Activated CD4-positive, alpha-beta T cell treated with anti-CD3 and anti-CD28 coated beads, Interleukin-2, amount 10 ng/mL, durations not matched to agents 7 days and 5 days (primary cell): Measurements from ENCODE around the gene BTBD7. TPM values are rescaled to one million over a fixed set of nuclear protein-coding genes. Genes with fewer than 3 reads are reported as not detected.

ENCODE experiments used
- CTCF ChIA-PET: fragments of 350-600 bp; sonication (Branson Sonifier 250); formaldehyde crosslinking; loops from one replicate; lab custom pipeline; 2021; ENCODE audit warnings: antibody characterized with exemption; lab: Charles Lee
- POLR2A ChIA-PET: fragments of 350-600 bp; sonication (Branson Sonifier 250); formaldehyde crosslinking; loops from one replicate; lab custom pipeline; 2021; ENCODE audit warnings: antibody characterized with exemption; lab: Charles Lee
- DNase-seq: peaks from one replicate; pipeline ENCODE4 v3.0.0-alpha.2; 2020
- H3K27ac Mint-ChIP-seq: one replicate; pipeline ENCODE4 v1.8.0; 2021; ENCODE audit warnings: mild to moderate bottlenecking, moderate library complexity, mixed read lengths
- H3K27me3 Mint-ChIP-seq: one replicate; pipeline ENCODE4 v1.8.0; 2021; ENCODE audit warnings: mixed read lengths
- H3K36me3 Mint-ChIP-seq: one replicate; pipeline ENCODE4 v1.8.0; 2021; ENCODE audit warnings: low read depth, mixed read lengths
- H3K4me1 Mint-ChIP-seq: one replicate; pipeline ENCODE4 v1.8.0; 2021; ENCODE audit warnings: mixed read lengths
- H3K4me3 Mint-ChIP-seq: one replicate; pipeline ENCODE4 v1.8.0; 2021; ENCODE audit warnings: mild to moderate bottlenecking, moderate library complexity, mixed read lengths
- H3K9me3 Mint-ChIP-seq: one replicate; pipeline ENCODE4 v1.8.0; 2021; ENCODE audit warnings: mixed read lengths
- total RNA-seq, 2 experiments: library from RNA; stranded (reverse); gene quantifications; one replicate each; pipeline ENCODE4 v1.2.3, GENCODE V29; 2021

Gene BTBD7
- total RNA-seq, 2 experiments from 2014 or later, result 14.1 to 15.6 TPM

DNA sequence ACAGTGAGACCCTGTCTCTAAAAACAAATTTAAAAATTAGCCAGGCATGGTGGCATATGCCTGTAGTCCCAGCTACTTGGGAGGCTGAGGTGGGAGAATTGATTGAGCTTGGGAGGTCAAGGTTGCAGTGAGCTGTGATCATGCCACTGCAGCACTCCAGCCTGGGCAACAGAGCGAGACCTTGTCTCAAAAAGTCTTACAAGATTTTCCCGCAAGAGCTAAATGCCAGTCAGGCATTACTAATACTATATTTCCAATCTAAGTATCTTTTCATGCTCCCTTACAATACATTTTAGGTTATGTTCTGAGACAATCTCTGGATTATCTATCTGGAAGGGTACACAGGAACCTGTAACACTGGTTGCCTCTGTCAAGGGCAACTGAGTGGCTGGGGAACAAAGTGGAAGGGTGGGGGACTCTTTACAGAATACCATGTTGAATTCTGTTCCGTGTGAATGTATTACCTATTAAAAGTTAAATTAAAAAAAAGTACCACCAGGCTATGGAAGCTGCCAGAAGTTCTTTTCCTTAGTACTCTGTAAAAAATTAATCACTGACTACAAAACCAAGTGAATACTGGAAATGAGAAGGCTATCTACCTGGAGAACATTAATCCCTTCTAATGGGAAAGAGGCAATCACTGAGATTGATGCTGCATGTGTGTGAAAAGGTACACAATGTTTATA lies 56.7 kb downstream of the BTBD7 start:
- DNase-seq, result no peak
- CTCF ChIA-PET, result interaction anchor here (2.1 kb wide), 1 partner anchor 9 kb away, joined by 7 read pairs; no protein-coding TSS in a partner anchor
- Mint-ChIP-seq H3K9me3 (no peaks in the 10 kb centered on the region), H3K27me3 (no peaks in the 10 kb centered on the region), H3K36me3 (peaks cover 3% of the 10 kb centered on the region), H3K27ac (no peak overlapping the region), H3K4me3 (no peak overlapping the region), H3K4me1 (no peaks in the 10 kb centered on the region)
- POLR2A ChIA-PET, result no interaction called here

DNA sequence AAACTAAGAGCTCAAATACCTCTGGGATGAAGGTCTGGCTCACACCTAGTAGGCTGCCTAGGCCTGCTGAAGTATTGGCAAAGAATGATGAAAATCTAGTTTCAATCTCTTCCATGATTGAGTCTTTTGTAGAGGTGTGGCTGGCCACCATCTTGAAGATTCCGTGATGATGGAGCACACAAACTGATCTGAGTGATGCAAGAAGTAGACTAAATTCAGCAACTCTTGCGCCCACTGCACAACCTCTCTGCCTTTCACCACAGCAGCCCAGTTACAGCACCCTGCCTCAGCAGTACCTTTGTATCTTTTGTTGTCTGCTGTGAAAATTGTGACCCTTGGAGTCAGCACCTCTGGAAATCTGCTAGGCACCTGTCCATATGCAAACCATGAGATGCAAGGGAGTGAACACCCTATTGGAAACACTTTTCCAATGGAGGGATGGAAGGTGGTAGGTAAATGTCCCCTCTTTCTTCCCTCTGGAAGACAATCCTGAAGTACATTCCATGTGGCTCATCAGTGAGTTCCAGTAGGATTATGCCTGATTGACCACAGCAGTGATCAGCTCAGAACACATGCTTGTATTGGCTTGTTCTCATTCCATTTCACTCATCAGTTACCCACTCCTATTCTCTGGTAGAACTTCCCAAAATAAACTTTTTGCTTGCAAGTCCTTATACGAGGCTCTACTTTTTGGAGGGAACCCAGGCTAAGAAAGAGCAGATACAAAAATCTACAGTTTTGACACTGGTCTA lies 58.6 kb downstream of the BTBD7 start:
- no peak overlapping the region for H3K4me3 Mint-ChIP-seq
- ChIA-PET POLR2A (no interaction called here), CTCF (no interaction called here)
- H3K27ac Mint-ChIP-seq, result no peak overlapping the region
- DNase-seq, result no peak
- H3K9me3 Mint-ChIP-seq, result no peaks in the 10 kb centered on the region
- no peaks in the 10 kb centered on the region for H3K4me1 Mint-ChIP-seq
- H3K36me3 Mint-ChIP-seq, result peaks cover 3% of the 10 kb centered on the region
- H3K27me3 Mint-ChIP-seq, result no peaks in the 10 kb centered on the region

DNA sequence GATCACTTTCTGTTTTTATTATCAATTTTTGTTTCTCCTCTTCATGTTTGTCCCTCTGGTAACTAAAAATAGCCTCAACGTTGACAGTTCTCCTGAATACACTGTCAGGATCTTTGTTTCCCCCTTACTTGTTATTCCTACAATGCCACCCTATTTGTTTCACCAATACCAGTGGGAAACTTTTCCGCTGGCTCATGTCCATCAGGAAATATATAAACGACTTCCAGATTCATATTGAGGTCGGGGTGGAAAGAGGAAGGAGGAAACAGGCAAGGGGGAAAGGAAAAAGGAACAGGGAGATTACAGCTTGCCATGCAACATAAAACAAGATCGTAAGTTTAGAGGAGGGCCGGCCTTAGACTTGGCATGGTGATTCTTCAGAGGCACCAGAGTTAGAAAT lies 61.7 kb downstream of the BTBD7 start:
- Mint-ChIP-seq H3K4me3 (no peak overlapping the region), H3K27me3 (no peaks in the 10 kb centered on the region), H3K36me3 (peaks cover 3% of the 10 kb centered on the region), H3K9me3 (no peaks in the 10 kb centered on the region), H3K27ac (no peak overlapping the region), H3K4me1 (no peaks in the 10 kb centered on the region)
- DNase-seq, result no peak
- ChIA-PET CTCF (interaction anchor here (1.4 to 1.8 kb wide), 2 partner anchors 8 to 12 kb away, joined by 4 to 6 read pairs; no protein-coding TSS in a partner anchor), POLR2A (no interaction called here)

DNA sequence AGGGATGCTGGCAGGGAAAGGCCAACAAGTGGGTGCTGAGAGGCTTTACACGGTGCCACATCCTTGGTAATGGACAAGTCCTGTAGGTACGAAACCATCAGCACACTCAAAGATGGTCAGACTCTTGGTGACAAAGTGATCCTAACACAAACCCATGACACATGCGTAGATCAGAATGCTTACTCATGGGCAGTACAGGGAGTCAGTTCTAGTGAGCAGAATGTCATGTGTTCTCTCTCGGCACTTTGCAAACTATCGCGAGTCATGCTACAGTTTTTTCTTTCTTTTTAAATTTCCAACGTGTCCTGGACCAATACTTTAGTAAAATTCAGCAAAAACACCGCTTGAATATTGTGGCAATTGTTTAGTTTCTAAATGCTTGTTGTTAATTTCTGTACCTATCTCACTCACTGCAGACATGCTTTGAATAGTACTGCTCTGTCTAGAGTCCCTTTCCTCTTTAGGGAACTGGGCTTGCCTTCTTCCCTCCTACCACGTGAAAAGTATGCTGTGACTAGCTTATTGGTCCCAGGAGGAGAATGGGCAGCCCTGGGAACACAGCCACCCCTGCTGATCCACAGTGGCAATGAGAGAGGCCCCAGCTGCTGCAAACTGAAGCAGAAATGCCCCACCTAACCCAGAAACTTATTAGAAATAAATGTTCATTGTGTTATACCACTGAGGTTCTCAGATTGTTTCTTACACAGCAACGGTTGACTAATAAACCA lies 63.3 kb downstream of the BTBD7 start:
- ChIA-PET CTCF (interaction anchor here (1.8 kb wide), 1 partner anchor 10 kb away, joined by 6 read pairs; no protein-coding TSS in a partner anchor), POLR2A (no interaction called here)
- Mint-ChIP-seq H3K27ac (no peak overlapping the region), H3K27me3 (no peaks in the 10 kb centered on the region), H3K9me3 (no peaks in the 10 kb centered on the region), H3K4me3 (no peak overlapping the region), H3K4me1 (no peaks in the 10 kb centered on the region), H3K36me3 (peaks cover 6% of the 10 kb centered on the region)
- no peak for DNase-seq

DNA sequence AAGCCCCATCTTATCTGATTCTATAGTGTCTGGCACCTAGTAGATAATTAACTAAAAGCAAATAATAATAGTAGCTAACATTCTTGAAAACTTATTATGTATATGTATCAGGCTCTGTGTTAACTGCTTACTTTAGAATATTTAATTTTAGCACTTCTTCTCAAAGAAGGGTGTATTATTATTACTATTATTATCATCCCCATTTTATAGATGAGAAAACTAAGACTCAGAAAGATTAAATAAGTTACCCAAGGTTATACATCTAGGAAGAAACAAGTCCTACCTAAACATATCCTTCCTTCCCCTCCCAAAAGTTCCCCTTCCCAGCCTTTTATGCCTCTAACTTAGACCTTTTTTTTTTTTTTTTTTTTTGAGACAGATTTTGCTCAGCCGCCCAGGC lies 64.4 kb downstream of the BTBD7 start:
- H3K4me3 Mint-ChIP-seq, result no peak overlapping the region
- H3K36me3 Mint-ChIP-seq, result peaks cover 9% of the 10 kb centered on the region
- H3K27me3 Mint-ChIP-seq, result no peaks in the 10 kb centered on the region
- DNase-seq, result no peak
- peaks cover 4% of the 10 kb centered on the region for H3K4me1 Mint-ChIP-seq
- H3K27ac Mint-ChIP-seq, result no peak overlapping the region
- CTCF ChIA-PET, result no interaction called here
- POLR2A ChIA-PET, result no interaction called here
- no peaks in the 10 kb centered on the region for H3K9me3 Mint-ChIP-seq

DNA sequence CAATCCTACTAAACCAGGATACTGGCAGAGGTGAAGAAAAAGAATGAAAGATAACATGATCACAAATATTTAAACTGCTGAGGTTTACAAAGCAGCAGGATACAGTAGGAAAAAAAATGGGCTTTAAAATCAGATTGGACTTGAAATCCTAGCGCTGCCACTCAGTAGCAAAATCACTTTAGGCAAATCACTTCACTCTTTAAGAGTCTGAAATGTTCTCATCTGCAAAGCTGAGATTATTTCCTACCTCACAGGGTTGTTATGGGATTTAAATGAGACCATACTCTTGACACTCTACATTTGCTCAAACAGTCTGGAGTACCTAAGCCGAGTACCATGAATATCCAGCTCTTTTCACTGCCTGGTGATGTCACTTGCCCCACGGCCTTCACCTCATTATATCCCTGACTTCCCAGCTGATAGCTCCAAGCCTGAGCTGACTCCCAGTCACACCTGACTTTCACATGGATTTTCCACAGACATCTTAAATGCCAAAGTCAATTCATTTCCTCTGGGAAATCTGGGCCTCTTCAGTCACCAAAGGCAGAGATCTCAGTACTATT lies 65.6 kb downstream of the BTBD7 start:
- H3K36me3 Mint-ChIP-seq, result peaks cover 13% of the 10 kb centered on the region
- CTCF ChIA-PET, result interaction anchor here (0.6 to 1.8 kb wide), 3 partner anchors 9 to 165 kb away, joined by 3 to 7 read pairs (median 3); no protein-coding TSS in a partner anchor
- no peaks in the 10 kb centered on the region for H3K27me3 Mint-ChIP-seq
- H3K9me3 Mint-ChIP-seq, result no peaks in the 10 kb centered on the region
- POLR2A ChIA-PET, result no interaction called here
- DNase-seq, result no peak
- H3K4me3 Mint-ChIP-seq, result no peak overlapping the region
- no peak overlapping the region for H3K27ac Mint-ChIP-seq
- peaks cover 6% of the 10 kb centered on the region for H3K4me1 Mint-ChIP-seq

DNA sequence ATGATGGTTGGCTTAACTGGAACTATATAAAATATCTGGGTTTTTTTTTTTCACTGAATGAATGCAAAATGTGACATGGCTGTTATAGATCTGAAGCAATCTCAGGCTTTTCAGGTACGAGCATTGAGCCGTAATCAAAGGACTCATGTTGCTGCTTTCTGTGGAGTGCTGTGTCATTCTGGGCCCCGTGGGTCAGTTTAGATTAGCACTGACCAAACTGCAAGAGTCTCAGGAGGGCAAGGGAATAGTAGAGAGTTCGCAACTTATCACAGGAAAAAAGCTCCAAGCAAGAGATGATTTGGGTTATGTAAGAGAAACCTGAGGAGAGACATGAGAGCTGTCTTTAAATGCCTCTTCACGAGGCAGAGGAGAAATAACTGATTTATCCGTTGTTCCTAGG lies 66.7 kb downstream of the BTBD7 start:
- H3K27ac Mint-ChIP-seq, result no peak overlapping the region
- no peaks in the 10 kb centered on the region for H3K9me3 Mint-ChIP-seq
- DNase-seq, result no peak
- H3K36me3 Mint-ChIP-seq, result peaks cover 13% of the 10 kb centered on the region
- ChIA-PET POLR2A (interaction anchor here (0.5 kb wide), 1 partner anchor 30 kb away, joined by 3 read pairs; no protein-coding TSS in a partner anchor), CTCF (interaction anchor here (1.8 kb wide), 1 partner anchor 10 kb away, joined by 7 read pairs; no protein-coding TSS in a partner anchor)
- H3K27me3 Mint-ChIP-seq, result no peaks in the 10 kb centered on the region
- H3K4me1 Mint-ChIP-seq, result peaks cover 6% of the 10 kb centered on the region
- no peak overlapping the region for H3K4me3 Mint-ChIP-seq

DNA sequence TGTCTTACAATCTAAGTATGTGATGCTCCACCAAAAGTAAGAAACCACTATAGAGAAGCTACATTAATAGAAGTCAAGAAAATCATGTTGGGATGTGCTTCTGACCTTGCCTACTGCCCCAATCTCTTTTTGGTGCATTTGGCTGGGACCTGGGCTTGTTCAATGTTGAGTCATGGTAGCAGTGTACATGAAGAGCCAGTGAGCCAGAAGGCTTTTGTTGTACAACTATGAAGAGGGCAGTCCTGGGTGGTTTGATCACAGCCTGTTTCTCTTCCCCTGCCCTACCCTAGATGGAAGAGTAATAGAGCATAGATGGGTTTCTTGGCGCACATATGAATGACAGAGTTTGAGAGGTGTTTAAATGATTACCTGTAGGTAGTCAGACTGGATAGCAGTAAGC lies 69.4 kb downstream of the BTBD7 start:
- no peak for DNase-seq
- POLR2A ChIA-PET, result no interaction called here
- Mint-ChIP-seq H3K27ac (no peak overlapping the region), H3K27me3 (no peaks in the 10 kb centered on the region), H3K36me3 (peaks cover 17% of the 10 kb centered on the region), H3K9me3 (no peaks in the 10 kb centered on the region), H3K4me1 (peaks cover 6% of the 10 kb centered on the region), H3K4me3 (no peak overlapping the region)
- CTCF ChIA-PET, result no interaction called here

DNA sequence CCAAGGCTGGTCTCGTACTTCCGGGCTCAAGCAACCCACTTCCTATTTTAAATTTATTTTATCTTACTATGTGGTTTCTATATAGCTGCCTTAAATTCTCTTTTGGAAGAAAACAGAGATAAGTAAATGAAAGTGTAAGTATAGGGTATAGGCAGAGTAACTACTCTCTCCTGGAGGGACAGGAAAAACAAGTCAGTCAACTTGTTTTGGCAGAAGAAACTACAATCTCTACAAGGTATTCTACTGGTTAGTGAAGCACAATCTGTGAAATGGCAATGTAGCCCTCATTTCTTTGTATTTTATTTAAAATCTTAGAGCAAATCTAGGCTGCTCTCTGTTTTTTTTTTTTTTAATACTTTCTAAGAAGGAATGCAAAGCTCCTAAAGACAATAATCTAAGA lies 70.4 kb downstream of the BTBD7 start:
- Mint-ChIP-seq H3K36me3 (peaks cover 17% of the 10 kb centered on the region), H3K4me1 (peaks cover 6% of the 10 kb centered on the region), H3K4me3 (no peak overlapping the region), H3K27me3 (no peaks in the 10 kb centered on the region), H3K9me3 (no peaks in the 10 kb centered on the region), H3K27ac (peak overlapping the region; percentile 41)
- ChIA-PET POLR2A (no interaction called here), CTCF (no interaction called here)
- no peak for DNase-seq

DNA sequence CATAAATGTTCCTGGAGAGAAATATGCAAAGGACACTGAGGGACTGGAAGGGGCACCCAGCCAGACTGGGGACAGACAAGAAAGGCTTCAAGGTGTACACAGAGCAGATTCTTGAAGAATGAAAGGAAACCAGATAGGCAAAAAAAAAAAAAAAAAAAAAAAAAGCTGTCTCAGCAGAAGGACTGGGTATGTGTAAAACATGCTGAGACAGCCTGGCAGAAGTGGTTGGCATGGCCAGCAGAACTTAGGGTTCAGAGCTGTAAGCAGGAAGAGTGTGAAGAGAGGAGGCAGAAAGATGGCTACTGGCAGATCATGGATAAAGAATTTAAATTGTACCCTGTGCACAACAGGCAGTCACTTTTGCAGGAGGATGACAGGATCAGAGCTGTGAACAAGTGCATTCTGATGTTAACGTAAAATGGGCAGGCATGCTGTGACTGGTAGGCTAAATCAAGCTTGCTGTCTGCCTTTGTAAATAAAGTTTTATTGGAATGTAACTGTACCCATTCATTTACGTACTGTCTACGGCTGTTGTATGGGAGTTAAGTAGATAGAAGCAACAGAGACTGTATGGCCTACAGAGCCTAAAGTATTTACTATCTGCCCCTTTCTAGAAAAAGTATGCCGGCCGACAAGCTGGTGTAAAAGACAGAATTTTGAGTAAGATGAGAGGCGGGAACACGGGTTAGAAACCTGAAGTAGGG lies 83.6 kb downstream of the BTBD7 start:
- POLR2A ChIA-PET, result no interaction called here
- no peak for DNase-seq
- Mint-ChIP-seq H3K36me3 (peaks cover 12% of the 10 kb centered on the region), H3K27me3 (no peaks in the 10 kb centered on the region), H3K4me3 (no peak overlapping the region), H3K9me3 (no peaks in the 10 kb centered on the region), H3K4me1 (peaks cover 22% of the 10 kb centered on the region), H3K27ac (no peak overlapping the region)
- CTCF ChIA-PET, result interaction anchor here (0.6 kb wide), 1 partner anchor 1430 kb away, joined by 3 read pairs; no protein-coding TSS in a partner anchor

DNA sequence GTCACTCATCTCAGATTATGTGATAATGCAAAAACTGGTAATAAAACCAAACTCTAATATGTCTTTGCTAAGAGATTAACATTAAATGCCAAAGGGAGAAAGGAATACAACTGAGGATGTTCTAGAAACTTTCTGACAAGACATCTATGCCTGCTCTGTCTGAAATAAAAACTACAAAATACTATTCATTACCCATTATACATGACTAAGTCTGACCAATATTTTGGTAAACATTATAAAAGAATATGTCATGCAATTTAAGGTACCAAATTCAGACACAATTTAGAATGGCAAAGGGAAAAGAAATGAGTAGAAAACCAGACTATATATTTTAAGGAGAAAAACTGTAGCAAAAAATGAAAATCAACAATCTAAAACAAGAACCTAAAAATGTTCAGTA lies 86.3 kb downstream of the BTBD7 start:
- H3K27ac Mint-ChIP-seq, result no peak overlapping the region
- CTCF ChIA-PET, result no interaction called here
- no peaks in the 10 kb centered on the region for H3K27me3 Mint-ChIP-seq
- no peak for DNase-seq
- no peak overlapping the region for H3K4me3 Mint-ChIP-seq
- H3K36me3 Mint-ChIP-seq, result peaks cover 24% of the 10 kb centered on the region
- H3K4me1 Mint-ChIP-seq, result peaks cover 17% of the 10 kb centered on the region
- no peaks in the 10 kb centered on the region for H3K9me3 Mint-ChIP-seq
- POLR2A ChIA-PET, result no interaction called here

DNA sequence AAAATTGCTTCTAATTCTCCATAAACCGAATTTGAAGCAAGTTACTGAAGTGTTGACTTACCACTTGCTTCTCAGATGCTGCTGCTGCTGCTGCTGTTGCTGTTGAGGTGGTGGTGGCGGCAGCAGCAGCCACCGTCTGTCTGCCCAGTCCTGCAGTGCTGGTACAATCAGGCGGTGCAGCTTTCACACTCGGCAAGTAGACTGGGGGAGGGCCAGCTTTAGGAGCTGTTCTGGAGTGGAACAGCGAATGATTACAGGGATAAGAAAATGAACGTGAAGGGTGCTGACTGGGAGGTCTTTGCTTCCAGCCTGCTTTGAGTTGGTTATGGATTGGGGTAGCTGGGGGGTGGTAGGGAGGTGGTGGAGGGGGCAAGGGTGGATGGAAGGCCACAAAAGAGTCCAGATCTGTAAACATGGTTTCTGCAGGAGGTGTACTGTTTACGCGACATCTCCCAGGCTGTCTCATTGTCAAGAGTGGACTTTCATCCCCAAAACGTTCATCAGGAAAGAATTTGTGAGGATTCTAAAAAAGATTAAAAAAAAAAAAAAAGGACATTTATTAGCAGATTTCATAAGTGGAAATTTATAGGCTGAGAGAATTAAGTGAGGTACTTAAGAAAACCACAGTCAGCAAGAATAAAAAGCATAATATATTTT lies 86.9 kb downstream of the BTBD7 start:
- POLR2A ChIA-PET, result no interaction called here
- no peak for DNase-seq
- no peaks in the 10 kb centered on the region for H3K27me3 Mint-ChIP-seq
- H3K4me1 Mint-ChIP-seq, result peaks cover 17% of the 10 kb centered on the region
- H3K36me3 Mint-ChIP-seq, result peaks cover 24% of the 10 kb centered on the region
- no peak overlapping the region for H3K27ac Mint-ChIP-seq
- no peak overlapping the region for H3K4me3 Mint-ChIP-seq
- CTCF ChIA-PET, result no interaction called here
- H3K9me3 Mint-ChIP-seq, result no peaks in the 10 kb centered on the region
